Measurements from ENCODE around the gene POMC. TPM values are rescaled to one million over a fixed set of nuclear protein-coding genes. Genes with fewer than 3 reads are reported as not detected.

Gene POMC
- total RNA-seq, 1 experiment from 2014 or later: not detected

DNA sequence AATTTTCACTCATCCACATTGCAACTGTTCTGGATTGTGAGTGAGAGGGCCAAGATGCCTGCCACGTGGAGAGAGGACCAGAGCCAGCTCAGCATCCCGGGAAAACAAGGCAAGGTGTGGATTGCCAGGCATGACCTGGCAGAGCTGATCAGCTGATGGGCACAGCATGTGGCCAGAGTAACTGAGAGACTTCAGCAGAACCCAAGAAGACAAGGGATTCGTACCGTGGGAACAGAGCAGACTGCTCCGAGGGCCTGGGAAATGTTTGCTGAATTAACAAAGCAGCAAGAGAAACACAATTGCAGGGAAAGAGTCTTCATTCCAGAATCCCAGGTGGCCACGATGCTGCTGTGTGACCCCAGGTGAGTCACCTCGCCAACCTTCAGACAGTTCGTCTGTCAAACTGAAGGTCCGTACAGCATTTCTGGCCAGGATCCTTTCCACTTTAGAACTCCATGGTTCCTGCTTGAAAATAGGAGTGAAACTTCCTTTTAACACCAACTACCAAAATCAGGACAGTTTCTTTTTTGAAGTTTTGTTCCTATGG, 26.3 kb upstream of the POMC start (continued):
- TF ChIP-seq, protein P1, sequence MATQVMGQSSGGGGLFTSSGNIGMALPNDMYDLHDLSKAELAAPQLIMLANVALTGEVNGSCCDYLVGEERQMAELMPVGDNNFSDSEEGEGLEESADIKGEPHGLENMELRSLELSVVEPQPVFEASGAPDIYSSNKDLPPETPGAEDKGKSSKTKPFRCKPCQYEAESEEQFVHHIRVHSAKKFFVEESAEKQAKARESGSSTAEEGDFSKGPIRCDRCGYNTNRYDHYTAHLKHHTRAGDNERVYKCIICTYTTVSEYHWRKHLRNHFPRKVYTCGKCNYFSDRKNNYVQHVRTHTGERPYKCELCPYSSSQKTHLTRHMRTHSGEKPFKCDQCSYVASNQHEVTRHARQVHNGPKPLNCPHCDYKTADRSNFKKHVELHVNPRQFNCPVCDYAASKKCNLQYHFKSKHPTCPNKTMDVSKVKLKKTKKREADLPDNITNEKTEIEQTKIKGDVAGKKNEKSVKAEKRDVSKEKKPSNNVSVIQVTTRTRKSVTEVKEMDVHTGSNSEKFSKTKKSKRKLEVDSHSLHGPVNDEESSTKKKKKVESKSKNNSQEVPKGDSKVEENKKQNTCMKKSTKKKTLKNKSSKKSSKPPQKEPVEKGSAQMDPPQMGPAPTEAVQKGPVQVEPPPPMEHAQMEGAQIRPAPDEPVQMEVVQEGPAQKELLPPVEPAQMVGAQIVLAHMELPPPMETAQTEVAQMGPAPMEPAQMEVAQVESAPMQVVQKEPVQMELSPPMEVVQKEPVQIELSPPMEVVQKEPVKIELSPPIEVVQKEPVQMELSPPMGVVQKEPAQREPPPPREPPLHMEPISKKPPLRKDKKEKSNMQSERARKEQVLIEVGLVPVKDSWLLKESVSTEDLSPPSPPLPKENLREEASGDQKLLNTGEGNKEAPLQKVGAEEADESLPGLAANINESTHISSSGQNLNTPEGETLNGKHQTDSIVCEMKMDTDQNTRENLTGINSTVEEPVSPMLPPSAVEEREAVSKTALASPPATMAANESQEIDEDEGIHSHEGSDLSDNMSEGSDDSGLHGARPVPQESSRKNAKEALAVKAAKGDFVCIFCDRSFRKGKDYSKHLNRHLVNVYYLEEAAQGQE (IDR thresholded peaks at IDR 0.05; ENCODE audit: low read depth): no peak
- no peak for TF ChIP-seq ZFX (IDR thresholded peaks at IDR 0.05)
- TF ChIP-seq CEBPB (IDR thresholded peaks at IDR 0.05; ENCODE audit: low read depth): no peak
- no peak for TF ChIP-seq SIN3A (IDR thresholded peaks at IDR 0.05; ENCODE audit: low read depth)
- no peak for TF ChIP-seq YY1 (IDR thresholded peaks at IDR 0.05; ENCODE audit: extremely low read depth, insufficient replicate concordance, low read depth, low read length)

DNA sequence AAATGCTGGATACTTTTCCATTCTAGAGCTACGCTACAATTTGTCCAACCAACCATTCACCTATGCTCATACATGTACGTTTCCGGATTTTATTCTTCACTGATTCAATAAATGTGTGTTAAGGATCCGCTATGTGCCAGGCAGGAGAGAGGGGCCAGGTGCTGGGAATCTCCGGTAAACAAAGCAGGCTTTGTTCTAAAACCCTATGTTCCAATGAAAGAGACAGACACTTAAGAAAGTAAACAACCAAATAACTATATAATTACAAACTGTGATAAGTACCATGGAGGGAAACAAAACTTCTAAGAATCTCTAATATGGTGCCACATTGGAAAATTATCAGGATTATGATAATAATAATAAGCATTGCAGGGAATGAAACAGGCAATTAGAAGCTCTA, 22.2 kb upstream of the POMC start:
- no peaks in the 10 kb centered on the region for H3K36me3 ChIP-seq (ENCODE audit: control insufficient read depth in 1 of 2, insufficient read depth in 2 of 2, low read length in 2 of 2)
- no peak overlapping the region for H2AFZ ChIP-seq (ENCODE audit: low read depth, low read length, poor library complexity, severe bottlenecking)
- ATAC-seq (no peak), DNase-seq (ENCODE audit: low read depth, low spot score) (no peak)
- no peaks in the 10 kb centered on the region for H3K9me3 ChIP-seq (ENCODE audit: control insufficient read depth in 1 of 2, insufficient read depth in 1 of 2, low read depth in 1 of 2, low read length in 2 of 2)
- H3K4me1 ChIP-seq (ENCODE audit: control insufficient read depth in 1 of 2, insufficient read depth in 2 of 2, low read length in 2 of 2): no peaks in the 10 kb centered on the region
- CTCF ChIA-PET: no interaction called here
- no peak overlapping the region for H3K27ac ChIP-seq (ENCODE audit: low read depth, low read length)
- BruUV-seq (replicated peaks): no TSS peak
- H3K27me3 ChIP-seq (ENCODE audit: insufficient read depth, low read length): no peaks in the 10 kb centered on the region
- no peaks in the 10 kb centered on the region for H4K20me1 ChIP-seq (ENCODE audit: insufficient read depth)
- intact Hi-C loops (cut with micrococcal nuclease): no loop called here
- H3K4me2 ChIP-seq (ENCODE audit: low read length): no peak overlapping the region
- RAD21 ChIA-PET (ENCODE audit: low non-redundant PET in 1 of 2, low total read pairs in 2 of 2, uncharacterized antibody in 2 of 2, unreplicated experiment in 2 of 2): no interaction called here
- POLR2A ChIA-PET: no interaction called here
- no peak overlapping the region for H3K4me3 ChIP-seq (replicated peaks in 1 of 2; ENCODE audit: low read depth in 1 of 2, low read length in 2 of 2)
- no peaks in the 10 kb centered on the region for H3K79me2 ChIP-seq (ENCODE audit: insufficient read depth, low read length)
- H3K9ac ChIP-seq (ENCODE audit: low read length): no peak overlapping the region
- H3K9me2 ChIP-seq (ENCODE audit: insufficient read depth): no peaks in the 10 kb centered on the region
- TF ChIP-seq ELF1 (IDR thresholded peaks at IDR 0.05; ENCODE audit: borderline replicate concordance, low read depth): no peak
